ENCODE data around the gene OPA1.

DNA sequence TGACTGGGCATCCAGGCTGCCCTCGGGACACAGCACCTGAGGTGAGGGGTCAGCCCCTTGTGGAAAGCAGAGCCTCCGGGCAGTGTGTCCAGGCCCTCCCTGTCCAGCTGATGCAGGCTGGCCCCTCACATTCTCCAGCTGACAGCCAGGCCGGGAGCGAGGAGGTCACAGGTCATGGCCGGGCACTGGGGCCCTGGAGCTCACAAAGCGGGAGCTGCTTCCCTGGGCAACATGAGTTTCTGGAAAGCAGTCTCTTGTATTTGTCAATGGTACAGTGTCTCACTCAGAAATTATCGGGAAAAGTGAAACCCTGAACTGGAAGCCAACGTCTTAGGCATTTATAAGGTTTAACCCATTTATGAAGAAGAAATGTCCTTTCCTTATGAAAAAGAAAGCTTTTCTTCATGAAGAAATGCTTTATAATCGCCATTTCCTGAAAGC lies 118.5 kb downstream of the OPA1 start:
- TF ChIP-seq POLR2A (IDR thresholded peaks at IDR 0.05; ENCODE audit: low read depth): no peak
- TF ChIP-seq, protein P1, sequence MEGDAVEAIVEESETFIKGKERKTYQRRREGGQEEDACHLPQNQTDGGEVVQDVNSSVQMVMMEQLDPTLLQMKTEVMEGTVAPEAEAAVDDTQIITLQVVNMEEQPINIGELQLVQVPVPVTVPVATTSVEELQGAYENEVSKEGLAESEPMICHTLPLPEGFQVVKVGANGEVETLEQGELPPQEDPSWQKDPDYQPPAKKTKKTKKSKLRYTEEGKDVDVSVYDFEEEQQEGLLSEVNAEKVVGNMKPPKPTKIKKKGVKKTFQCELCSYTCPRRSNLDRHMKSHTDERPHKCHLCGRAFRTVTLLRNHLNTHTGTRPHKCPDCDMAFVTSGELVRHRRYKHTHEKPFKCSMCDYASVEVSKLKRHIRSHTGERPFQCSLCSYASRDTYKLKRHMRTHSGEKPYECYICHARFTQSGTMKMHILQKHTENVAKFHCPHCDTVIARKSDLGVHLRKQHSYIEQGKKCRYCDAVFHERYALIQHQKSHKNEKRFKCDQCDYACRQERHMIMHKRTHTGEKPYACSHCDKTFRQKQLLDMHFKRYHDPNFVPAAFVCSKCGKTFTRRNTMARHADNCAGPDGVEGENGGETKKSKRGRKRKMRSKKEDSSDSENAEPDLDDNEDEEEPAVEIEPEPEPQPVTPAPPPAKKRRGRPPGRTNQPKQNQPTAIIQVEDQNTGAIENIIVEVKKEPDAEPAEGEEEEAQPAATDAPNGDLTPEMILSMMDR (IDR thresholded peaks at IDR 0.05): no peak
